HG02943 (cell line): Measurements from ENCODE around the gene SALL1.

Source experiments
- ATAC-seq: cut with Tn5 transposase; IDR thresholded peaks from one replicate; pipeline ENCODE4 v1.9.1; 2021; ENCODE audit warnings: mild to moderate bottlenecking, low read depth, moderate library complexity; ENCODE audit not compliant: unreplicated experiment

Gene SALL1

GRCh38 chr16:51114382-51114781, 36.7 kb downstream of the SALL1 start:
- no peak for ATAC-seq

- ATAC-seq: no peak
These were observed 37.6 kb downstream of the SALL1 start for GRCh38 chr16:51113236-51114125.

DNA sequence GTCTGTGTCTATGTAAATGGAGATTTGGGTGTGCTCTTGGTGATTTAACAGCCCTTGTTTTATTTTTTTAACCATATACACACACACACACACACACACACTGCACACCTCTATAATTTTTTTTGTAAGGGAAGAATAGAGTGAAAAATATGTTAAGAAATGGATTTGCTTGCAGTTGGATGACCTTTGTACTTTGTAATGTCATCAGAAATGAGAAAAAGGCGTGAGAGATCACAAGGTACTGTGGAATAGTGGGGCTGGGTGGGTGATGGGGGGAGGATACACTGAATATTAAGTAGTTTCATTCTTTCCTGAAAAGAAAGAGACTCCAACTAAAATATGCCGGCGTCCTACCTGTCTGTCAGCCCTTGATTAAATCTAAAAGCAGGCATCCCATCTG, 38.7 kb downstream of the SALL1 start:
- ATAC-seq: no peak

GRCh38 chr16:51111759-51112158, 39.3 kb downstream of the SALL1 start:
- ATAC-seq: no peak

DNA sequence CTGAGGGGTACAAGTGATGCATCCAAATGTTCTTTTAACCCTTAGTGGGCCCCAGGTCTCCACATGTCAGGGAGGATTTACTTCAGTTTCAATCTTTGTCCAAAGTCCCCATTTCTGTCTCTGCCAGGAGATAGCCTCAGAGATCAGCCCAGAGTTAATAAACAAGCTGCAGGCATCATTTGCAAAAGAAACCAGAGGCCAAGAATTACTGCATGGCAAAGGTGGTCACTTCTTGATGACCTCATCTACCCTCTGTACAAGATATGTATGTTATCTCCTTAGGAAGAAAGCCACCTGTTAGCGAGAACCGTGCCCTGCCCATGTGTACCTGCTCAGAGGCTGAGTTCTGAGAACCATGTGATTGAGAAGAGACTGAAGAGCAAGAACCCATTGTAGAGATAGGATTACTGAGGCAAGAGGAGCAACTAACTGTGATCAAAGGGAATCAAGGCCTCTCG, 40.3 kb downstream of the SALL1 start:
- no peak for ATAC-seq

DNA sequence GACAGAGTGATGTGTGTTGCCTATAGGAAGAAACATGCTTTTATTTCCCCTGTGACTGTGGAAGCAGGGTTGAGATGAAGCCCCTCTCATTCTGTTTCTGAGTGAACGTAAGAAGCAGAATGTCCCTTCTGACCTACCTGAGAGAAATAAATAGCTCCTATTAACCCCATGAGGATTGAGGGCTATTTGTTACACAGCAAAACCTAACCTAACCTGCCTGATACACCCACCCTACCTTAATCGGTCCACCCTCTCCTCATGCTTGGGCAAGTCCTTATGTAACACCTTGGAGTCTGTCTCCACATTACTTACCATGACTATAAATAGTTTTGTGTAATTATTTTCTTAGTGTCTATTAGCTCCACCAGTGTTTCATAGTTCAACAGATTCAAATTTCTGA, 41.9 kb downstream of the SALL1 start:
- ATAC-seq: no peak

DNA sequence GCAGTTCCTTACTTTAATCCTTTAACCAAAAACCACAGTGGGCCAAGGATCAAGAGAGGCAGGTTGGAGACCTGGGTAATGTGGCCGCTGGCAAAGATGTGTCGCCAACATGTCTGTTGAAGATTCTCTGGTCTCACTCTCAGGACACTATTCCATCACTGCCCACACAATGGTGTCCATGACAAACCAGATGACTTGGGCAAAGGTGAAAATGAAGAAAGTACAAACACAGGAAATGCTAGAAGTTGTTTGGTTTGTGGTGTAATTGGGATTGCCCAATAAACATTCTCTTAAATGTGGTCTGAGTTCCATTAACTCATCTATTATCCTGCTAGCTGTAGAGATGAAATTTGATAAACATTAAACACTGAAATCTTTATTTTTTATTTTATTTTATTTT, 43.3 kb downstream of the SALL1 start:
- ATAC-seq: no peak

DNA sequence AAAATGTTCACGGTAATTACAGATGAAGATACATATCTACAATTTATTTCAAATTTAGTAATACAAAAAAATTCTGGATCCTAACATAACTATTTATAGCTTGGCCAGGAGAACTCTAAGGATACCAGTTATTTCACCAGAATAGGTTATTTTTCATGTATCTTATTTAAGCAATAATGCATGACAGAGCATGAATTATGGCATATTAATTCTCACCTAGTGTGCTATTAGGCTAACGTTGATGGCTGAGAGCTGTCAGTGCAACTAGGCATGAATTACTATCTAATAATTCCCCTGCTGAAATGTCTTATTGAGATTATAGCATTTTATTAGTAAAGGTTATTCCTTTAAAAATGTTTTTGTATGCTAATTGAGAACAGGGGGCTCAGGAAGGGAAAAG, 44.5 kb downstream of the SALL1 start:
- ATAC-seq: no peak

DNA sequence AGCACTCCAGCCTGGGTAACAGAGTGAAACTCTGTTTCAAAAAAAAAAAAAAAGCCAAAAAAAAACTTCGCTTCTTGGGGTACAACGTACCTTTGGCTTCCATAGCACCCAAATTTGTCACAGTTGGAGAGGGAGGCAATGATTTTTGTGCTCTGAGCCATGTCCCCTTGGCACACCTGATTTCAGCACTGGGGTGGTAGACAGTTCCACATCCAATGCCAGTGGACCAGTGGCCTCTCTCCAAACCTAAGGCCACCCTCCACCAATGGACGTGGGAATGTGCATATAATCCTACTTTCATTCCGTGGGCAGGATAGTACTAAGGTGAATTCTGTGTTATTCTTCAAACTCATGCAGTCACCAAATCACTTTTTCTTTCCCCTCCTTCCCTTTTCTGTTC, 47.5 kb downstream of the SALL1 start:
- ATAC-seq: no peak

DNA sequence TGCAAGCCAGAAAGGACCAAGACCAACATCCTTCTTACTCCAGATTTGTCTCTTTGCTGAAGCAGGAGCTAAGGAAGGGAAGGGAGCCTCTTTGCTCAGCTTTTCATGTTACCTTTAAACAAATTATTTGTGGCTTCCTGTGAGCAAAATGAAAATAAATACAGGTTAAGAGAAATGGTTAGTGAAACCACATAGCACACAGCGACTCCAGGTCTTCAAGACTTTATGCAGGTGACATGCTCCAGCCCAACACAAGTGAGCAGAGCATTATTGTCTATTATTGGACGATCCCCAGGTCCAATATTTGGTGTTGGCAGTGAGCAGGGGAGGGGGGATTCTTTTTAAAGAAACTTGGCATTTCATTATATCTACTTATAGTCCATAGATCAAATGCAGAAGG, 53.3 kb downstream of the SALL1 start:
- no peak for ATAC-seq

- no peak for ATAC-seq
These were observed 55.0 kb downstream of the SALL1 start for GRCh38 chr16:51095890-51096626.

DNA sequence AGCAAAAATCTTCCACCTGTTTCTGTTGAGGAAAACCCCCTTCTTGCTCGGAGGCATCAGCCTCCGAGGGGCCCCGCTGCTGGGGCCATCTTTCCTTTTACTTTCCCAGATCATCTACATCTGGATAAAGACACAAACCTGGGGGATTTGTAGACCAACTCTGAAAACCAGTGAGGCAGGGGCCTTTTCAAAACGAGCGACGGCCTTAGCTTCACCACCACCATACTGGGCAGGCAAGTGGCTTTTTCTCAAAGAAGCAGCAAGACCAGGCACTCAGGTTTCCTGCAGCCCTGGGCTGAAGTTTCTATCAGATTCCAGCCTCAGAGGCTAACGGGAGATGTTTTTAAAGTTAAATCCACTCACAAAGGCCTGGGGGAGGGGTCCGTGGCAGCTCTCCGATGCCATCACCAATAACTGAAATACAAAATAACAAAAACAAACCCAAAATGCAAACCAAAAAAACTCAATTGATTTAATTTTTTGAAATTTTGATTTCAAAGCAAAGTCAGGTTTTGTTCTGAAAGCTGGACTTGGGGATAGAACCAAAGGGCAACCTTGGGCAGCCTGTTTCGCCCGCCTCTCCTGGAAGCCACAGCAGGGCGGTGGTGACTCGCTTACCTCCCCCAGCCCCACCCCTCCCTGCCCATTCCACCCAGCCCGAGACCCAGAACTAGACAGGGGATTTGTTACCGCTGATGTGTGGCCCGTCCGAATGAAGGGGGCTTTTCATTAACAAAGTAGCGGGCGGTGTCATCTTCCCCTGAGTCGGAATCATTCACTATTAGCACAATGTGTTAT, 55.8 kb downstream of the SALL1 start:
- no peak for ATAC-seq

GRCh38 chr16:51093726-51094280, 57.3 kb downstream of the SALL1 start:
- no peak for ATAC-seq
